Mesenchymal stem cell (in vitro differentiated cells and primary cell): ENCODE results near the gene PDGFC.

Experiments
- DNase-seq: peaks from one replicate; pipeline ENCODE4 v3.0.0-alpha.2; 2013
- H2AFZ ChIP-seq: one replicate; pipeline ENCODE4 v1.6.1; 2013; ENCODE audit warnings: low read depth, mild to moderate bottlenecking, control low read depth, inconsistent platforms, low read length, moderate library complexity
- H2AK5ac ChIP-seq: 2 replicates; pipeline ENCODE4 v1.6.1; 2013; ENCODE audit warnings: low read length, moderate library complexity, mild to moderate bottlenecking, inconsistent platforms; ENCODE audit not compliant: severe bottlenecking
- H2BK120ac ChIP-seq: one replicate; pipeline ENCODE4 v1.6.1; 2013; ENCODE audit warnings: low read depth, mild to moderate bottlenecking, inconsistent platforms, low read length, moderate library complexity
- H2BK12ac ChIP-seq, 2 experiments: one replicate each; pipeline ENCODE4 v1.6.1; 2013; ENCODE audit warnings: inconsistent platforms in 2 of 2, low read length in 2 of 2, mild to moderate bottlenecking in 2 of 2, moderate library complexity in 2 of 2, control low read depth in 1 of 2
- H2BK15ac ChIP-seq: one replicate; pipeline ENCODE4 v1.6.1; 2013; ENCODE audit warnings: mild to moderate bottlenecking, low read depth, inconsistent platforms; ENCODE audit not compliant: poor library complexity, severe bottlenecking
- H2BK5ac ChIP-seq: 2 replicates; pipeline ENCODE4 v1.6.1; 2013; ENCODE audit warnings: low read depth, mild to moderate bottlenecking, low read length, control low read depth, inconsistent platforms; ENCODE audit not compliant: poor library complexity, severe bottlenecking
- H3K14ac ChIP-seq, 2 experiments: one replicate each; pipeline ENCODE4 v1.6.1; 2013; ENCODE audit warnings: inconsistent platforms in 2 of 2, low read length in 2 of 2, control low read depth in 1 of 2, mild to moderate bottlenecking in 1 of 2, moderate library complexity in 1 of 2
- H3K18ac ChIP-seq, 2 experiments: one replicate each; pipeline ENCODE4 v1.6.1; 2013; ENCODE audit warnings: inconsistent platforms in 2 of 2, low read length in 2 of 2, control low read depth in 1 of 2, low read depth in 1 of 2, mild to moderate bottlenecking in 1 of 2
- H3K23ac ChIP-seq, 2 experiments: one replicate each; pipeline ENCODE4 v1.6.1; 2013; ENCODE audit warnings: inconsistent platforms in 2 of 2, low read length in 2 of 2, mild to moderate bottlenecking in 2 of 2, moderate library complexity in 2 of 2, control low read depth in 1 of 2
- H3K27ac ChIP-seq: 2 replicates; pipeline ENCODE4 v1.5.1; 2013; ENCODE audit warnings: mild to moderate bottlenecking, moderate library complexity, low read length, control low read depth, inconsistent platforms; ENCODE audit not compliant: poor library complexity, severe bottlenecking
- H3K27me3 ChIP-seq, 2 experiments: 2 replicates each; pipeline versions ENCODE4 v1.6.1 to v1.7.0; 2013; ENCODE audit warnings: low read length in 2 of 2, mild to moderate bottlenecking in 2 of 2, moderate library complexity in 2 of 2, control low read depth in 1 of 2, inconsistent platforms in 1 of 2; ENCODE audit not compliant: control insufficient read depth in 1 of 2, insufficient read depth in 1 of 2
- H3K36me3 ChIP-seq, 2 experiments: 2 replicates each; pipeline versions ENCODE4 v1.6.1 to v1.7.0; 2013; ENCODE audit warnings: low read length in 2 of 2, control low read depth in 1 of 2, inconsistent platforms in 1 of 2, low read depth in 1 of 2, mild to moderate bottlenecking in 1 of 2; ENCODE audit not compliant: insufficient read depth in 2 of 2, control insufficient read depth in 1 of 2
- H3K4ac ChIP-seq, 2 experiments: one replicate each; pipeline ENCODE4 v1.6.1; 2013; ENCODE audit warnings: inconsistent platforms in 2 of 2, low read length in 2 of 2, mild to moderate bottlenecking in 2 of 2, moderate library complexity in 2 of 2, control low read depth in 1 of 2, low read depth in 1 of 2
- H3K4me1 ChIP-seq: 2 replicates; pipeline ENCODE4 v1.6.1; 2013; ENCODE audit warnings: low read depth, low read length, control low read depth; ENCODE audit not compliant: control insufficient read depth, insufficient read depth
- H3K4me2 ChIP-seq: 2 replicates; pipeline ENCODE4 v1.6.1; 2013; ENCODE audit warnings: low read length, mild to moderate bottlenecking, inconsistent platforms; ENCODE audit not compliant: poor library complexity, severe bottlenecking
- H3K4me3 ChIP-seq, 2 experiments: 2 replicates each; pipeline versions ENCODE4 v1.5.1 to v1.7.0; 2013; ENCODE audit warnings: low read length in 2 of 2, mild to moderate bottlenecking in 2 of 2, control low read depth in 1 of 2, low read depth in 1 of 2; ENCODE audit not compliant: insufficient read depth in 1 of 2
- H3K79me1 ChIP-seq: replicated peaks from 2 replicates; pipeline ENCODE4 v1.6.1; 2013; ENCODE audit warnings: mild to moderate bottlenecking, control low read depth, low read length, inconsistent platforms; ENCODE audit not compliant: poor library complexity, severe bottlenecking
- H3K9ac ChIP-seq: 2 replicates; pipeline ENCODE4 v1.7.0; 2013; ENCODE audit warnings: mild to moderate bottlenecking, low read length, moderate library complexity
- H3K9me3 ChIP-seq: 2 replicates; pipeline ENCODE4 v1.7.0; 2013; ENCODE audit warnings: mild to moderate bottlenecking, low read length; ENCODE audit not compliant: control insufficient read depth
- H4K8ac ChIP-seq: one replicate; pipeline ENCODE4 v1.6.1; 2013; ENCODE audit warnings: inconsistent platforms, mild to moderate bottlenecking, low read length, moderate library complexity
- H4K91ac ChIP-seq: one replicate; pipeline ENCODE4 v1.6.1; 2013; ENCODE audit warnings: mild to moderate bottlenecking, low read length, inconsistent platforms
- WGBS: methylation state at CpG from one replicate; pipeline ENCODE4 v1.1.7; 2013; ENCODE audit warnings: mixed read lengths; 5-methylcytosine and 5-hydroxymethylcytosine counted together

The PDGFC gene

DNA sequence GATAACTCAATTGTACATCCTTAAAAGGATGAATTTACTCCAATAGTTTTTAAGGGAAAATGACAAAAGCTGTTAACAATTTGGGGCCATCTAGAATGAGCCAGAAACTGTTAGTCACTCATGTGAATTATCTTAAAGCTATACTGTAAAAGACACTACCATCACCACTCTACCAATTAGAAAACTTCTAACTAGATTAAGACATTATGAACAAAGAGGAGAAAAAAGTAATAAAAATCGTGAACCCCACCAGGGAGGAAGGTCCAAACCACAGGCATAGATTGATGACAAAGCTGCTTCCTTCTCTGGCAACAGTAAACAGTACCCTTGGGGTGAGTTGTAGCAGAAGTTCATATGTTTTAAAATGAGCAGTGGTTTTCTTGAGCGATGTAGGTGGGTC is 106.1 kb downstream of the PDGFC start:
- H2BK12ac ChIP-seq = no peak overlapping the region
- H3K14ac ChIP-seq = no peak overlapping the region
- H4K91ac ChIP-seq = no peak overlapping the region
- H3K4ac ChIP-seq = no peak overlapping the region
- no peak for DNase-seq
- no peak overlapping the region for H3K4me2 ChIP-seq
- no peak overlapping the region for H3K27ac ChIP-seq
- no peak overlapping the region for H3K18ac ChIP-seq
- H2AK5ac ChIP-seq = no peak overlapping the region
- H2BK15ac ChIP-seq = no peak overlapping the region
- H3K23ac ChIP-seq = no peak overlapping the region
- H3K9me3 ChIP-seq = no peaks in the 10 kb centered on the region
- H3K9ac ChIP-seq = no peak overlapping the region
- H2BK120ac ChIP-seq = no peak overlapping the region
- H2BK5ac ChIP-seq = no peak overlapping the region
- peaks cover 4% of the 10 kb centered on the region for H3K79me1 ChIP-seq
- peaks cover 0 to 5% of the 10 kb centered on the region in 2 experiments for H3K36me3 ChIP-seq
- H3K4me1 ChIP-seq = no peaks in the 10 kb centered on the region
- H2AFZ ChIP-seq = no peak overlapping the region
- WGBS = 88% methylated on average over 2 of the region's 2 CpGs
- no peak overlapping the region for H4K8ac ChIP-seq
- H3K27me3 ChIP-seq = no peaks in the 10 kb centered on the region
- H3K4me3 ChIP-seq = no peak overlapping the region

DNA sequence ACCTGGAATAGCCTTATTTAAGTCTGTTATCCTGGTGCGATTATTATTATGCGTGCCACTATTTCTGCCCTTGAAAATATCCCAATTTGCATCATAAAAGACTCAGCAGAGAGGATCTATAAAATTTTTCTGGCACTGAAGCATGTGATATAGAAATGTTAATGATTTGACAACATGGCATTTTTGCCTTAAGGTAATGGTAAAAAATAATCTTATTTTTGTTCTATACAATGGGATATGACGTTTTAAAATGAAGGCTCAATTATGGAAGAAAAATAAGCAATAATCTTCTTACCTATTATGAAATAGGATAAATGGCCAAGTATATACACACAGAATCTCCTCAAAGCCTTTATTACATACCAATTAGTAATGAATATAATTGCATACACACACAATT is 113.5 kb downstream of the PDGFC start:
- Histone ChIP-seq H2BK15ac (no peak overlapping the region), H2AK5ac (no peak overlapping the region), H3K4me3 (no peak overlapping the region), H3K36me3 (no peaks in the 10 kb centered on the region), H3K14ac (no peak overlapping the region), H4K91ac (no peak overlapping the region), H4K8ac (no peak overlapping the region), H3K9me3 (no peaks in the 10 kb centered on the region), H3K27me3 (no peaks in the 10 kb centered on the region), H2BK12ac (no peak overlapping the region), H3K4me1 (no peaks in the 10 kb centered on the region), H3K4me2 (no peak overlapping the region), H2BK120ac (no peak overlapping the region), H2AFZ (no peak overlapping the region), H2BK5ac (no peak overlapping the region), H3K79me1 (peaks cover 6% of the 10 kb centered on the region), H3K23ac (no peak overlapping the region), H3K4ac (no peak overlapping the region), H3K18ac (no peak overlapping the region), H3K27ac (no peak overlapping the region), H3K9ac (no peak overlapping the region)
- DNase-seq = no peak
- WGBS = no CpG with 5 or more reads among the region's 3 CpGs

DNA sequence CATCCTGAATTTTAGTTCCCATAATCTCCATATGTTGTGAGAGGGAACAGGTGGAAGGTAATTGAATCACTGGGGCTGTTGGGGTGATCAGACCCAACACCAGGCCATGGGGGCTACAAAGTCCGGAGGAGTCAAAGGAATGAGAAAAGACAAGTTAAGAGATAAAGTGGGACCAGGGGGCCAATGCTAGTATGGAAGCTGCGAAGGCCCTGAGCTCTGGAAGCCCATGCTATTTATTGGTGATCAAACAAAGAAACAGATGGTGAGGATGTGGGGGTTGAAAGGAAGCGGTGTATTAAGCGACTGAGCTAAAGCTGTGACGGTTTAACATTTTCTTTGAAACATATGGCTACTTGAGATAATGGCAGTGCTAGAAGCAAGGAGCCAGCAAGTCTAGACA is 132.8 kb downstream of the PDGFC start:
- Histone ChIP-seq H2AFZ (no peak overlapping the region), H3K79me1 (peaks cover 34% of the 10 kb centered on the region), H3K23ac (no peak overlapping the region), H3K4me2 (no peak overlapping the region), H3K4ac (no peak overlapping the region), H3K9me3 (peaks cover 50% of the 10 kb centered on the region), H3K36me3 (peaks cover 21 to 41% of the 10 kb centered on the region in 2 experiments), H4K8ac (no peak overlapping the region), H2BK120ac (no peak overlapping the region), H3K4me1 (no peaks in the 10 kb centered on the region), H3K14ac (no peak overlapping the region), H3K4me3 (peak overlapping the region in 1 of 2 experiments; percentile 34), H3K27me3 (no peaks in the 10 kb centered on the region), H3K27ac (no peak overlapping the region), H3K18ac (no peak overlapping the region), H2BK15ac (no peak overlapping the region), H2BK12ac (no peak overlapping the region), H4K91ac (no peak overlapping the region), H2AK5ac (no peak overlapping the region), H2BK5ac (no peak overlapping the region), H3K9ac (no peak overlapping the region)
- WGBS = 95% methylated on average over 5 of the region's 5 CpGs
- DNase-seq = peak; percentile 33

DNA sequence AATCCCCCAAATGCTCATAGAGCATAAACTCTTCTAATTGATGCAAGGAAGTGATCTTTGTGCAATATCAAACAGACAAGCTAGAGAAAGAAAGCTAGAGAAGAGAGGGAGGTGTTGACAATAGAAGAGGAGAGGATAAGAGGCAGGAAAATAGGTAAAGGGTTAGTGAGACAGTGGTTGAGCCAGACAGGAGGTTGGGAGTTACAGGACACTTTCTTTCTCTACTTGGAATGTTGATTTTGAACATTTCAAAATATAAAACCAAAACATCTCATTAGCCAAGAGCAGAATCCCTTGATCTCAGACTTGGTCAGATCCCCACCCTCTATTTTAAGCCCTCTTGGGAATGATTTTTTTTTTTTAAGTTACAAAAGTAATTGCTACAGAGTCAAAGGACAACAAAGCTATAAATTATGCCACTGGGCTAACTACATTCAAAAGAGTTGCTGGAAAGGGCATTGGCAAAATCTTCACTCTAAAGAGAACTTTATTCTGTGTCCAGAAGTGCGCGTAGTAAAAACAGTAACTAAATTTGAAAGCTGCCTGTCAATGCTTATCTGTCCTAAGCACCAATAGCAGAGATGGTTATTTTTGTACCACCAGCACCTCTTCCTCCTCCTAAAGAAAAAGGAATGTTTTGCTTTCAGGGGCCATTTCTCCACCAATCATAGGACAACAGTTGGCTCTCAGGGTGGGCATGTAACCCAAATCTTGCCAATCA is 133.8 kb downstream of the PDGFC start:
- H2AK5ac ChIP-seq = no peak overlapping the region
- WGBS = 97% methylated on average over 2 of the region's 2 CpGs

More for the DNA sequence above, 133.8 kb downstream of the PDGFC start:
- DNase-seq = no peak
- H4K8ac ChIP-seq = no peak overlapping the region
- no peak overlapping the region for H2BK12ac ChIP-seq
- H3K4me3 ChIP-seq = peak overlapping the region in 1 of 2 experiments; percentile 34
- peaks cover 50% of the 10 kb centered on the region for H3K9me3 ChIP-seq
- no peak overlapping the region for H2BK15ac ChIP-seq
- H3K23ac ChIP-seq = no peak overlapping the region
- H3K36me3 ChIP-seq = peaks cover 17 to 40% of the 10 kb centered on the region in 2 experiments
- H4K91ac ChIP-seq = no peak overlapping the region
- no peaks in the 10 kb centered on the region for H3K27me3 ChIP-seq
- no peak overlapping the region for H3K27ac ChIP-seq
- no peak overlapping the region for H3K4me2 ChIP-seq
- no peak overlapping the region for H2BK5ac ChIP-seq
- H3K14ac ChIP-seq = no peak overlapping the region
- H2AFZ ChIP-seq = no peak overlapping the region
- H3K4me1 ChIP-seq = no peaks in the 10 kb centered on the region
- peaks cover 29% of the 10 kb centered on the region for H3K79me1 ChIP-seq
- H3K18ac ChIP-seq = no peak overlapping the region
- no peak overlapping the region for H3K9ac ChIP-seq
- H3K4ac ChIP-seq = no peak overlapping the region
- H2BK120ac ChIP-seq = no peak overlapping the region
